DND-41 (cell line): ENCODE results near the gene SCG5.

Experiments used
- ATAC-seq: fragments of 200-7000 bp; cut with Tn5 transposase; 3 replicates; pipeline ENCODE4 v1.9.1; 2021; ENCODE audit warnings: low read depth; ENCODE audit not compliant: insufficient read depth
- DNase-seq: peaks from one replicate; pipeline ENCODE4 v3.0.0-alpha.2; 2020
- H2AFZ ChIP-seq: 2 replicates; pipeline ENCODE4 v1.6.0; 2012; ENCODE audit warnings: low read depth, low read length
- H3K27ac ChIP-seq: 2 replicates; pipeline ENCODE4 v1.5.1; 2012; ENCODE audit warnings: low read length, inconsistent platforms
- H3K27me3 ChIP-seq: fragments of 200-600 bp; sonication (generic); 2 replicates; pipeline ENCODE4 v1.6.0; 2012; ENCODE audit warnings: low read length, mild to moderate bottlenecking, inconsistent platforms; ENCODE audit not compliant: insufficient read depth, poor library complexity
- H3K36me3 ChIP-seq: 2 replicates; pipeline ENCODE4 v1.5.1; 2012; ENCODE audit warnings: low read length, inconsistent platforms; ENCODE audit not compliant: insufficient read depth
- H3K4me1 ChIP-seq: 2 replicates; pipeline ENCODE4 v1.5.1; 2012; ENCODE audit warnings: mild to moderate bottlenecking, low read length; ENCODE audit not compliant: insufficient read depth
- H3K4me2 ChIP-seq: 2 replicates; pipeline ENCODE4 v1.6.0; 2012; ENCODE audit warnings: mild to moderate bottlenecking, moderate library complexity, low read length, inconsistent platforms; ENCODE audit not compliant: insufficient read depth
- H3K4me3 ChIP-seq, 2 experiments: fragments of 200-600 bp in 1 of 2; shearing (Covaris generic) in 1 of 2; 2 replicates each; pipeline ENCODE4 v1.5.1; 2012 to 2016; ENCODE audit warnings: inconsistent platforms in 2 of 2, low read length in 2 of 2, mild to moderate bottlenecking in 2 of 2, low read depth in 1 of 2, moderate library complexity in 1 of 2
- H3K79me2 ChIP-seq: 2 replicates; pipeline ENCODE4 v1.6.0; 2012; ENCODE audit warnings: low read length, inconsistent platforms; ENCODE audit not compliant: insufficient read depth
- H3K9ac ChIP-seq: 2 replicates; pipeline ENCODE4 v1.6.0; 2012; ENCODE audit warnings: low read depth, mild to moderate bottlenecking, inconsistent platforms, low read length, moderate library complexity
- H3K9me3 ChIP-seq: 2 replicates; pipeline ENCODE4 v1.5.1; 2012; ENCODE audit warnings: low read length, moderate library complexity, mild to moderate bottlenecking, inconsistent platforms; ENCODE audit not compliant: insufficient read depth, severe bottlenecking
- H4K20me1 ChIP-seq: 2 replicates; pipeline ENCODE4 v1.6.0; 2012; ENCODE audit warnings: low read length; ENCODE audit not compliant: insufficient read depth
- CTCF ChIP-seq: IDR thresholded peaks from 2 replicates; pipeline ENCODE4 v1.5.1; 2012; ENCODE audit warnings: borderline replicate concordance, low read length, moderate library complexity, mild to moderate bottlenecking; ENCODE audit not compliant: poor library complexity, severe bottlenecking; ENCODE audit errors: extremely low read depth
- EZH2 ChIP-seq: IDR thresholded peaks from 3 replicates; pipeline ENCODE4 v1.6.1; 2012; ENCODE audit warnings: borderline replicate concordance, low read depth, mild to moderate bottlenecking, moderate library complexity, low read length, inconsistent platforms; ENCODE audit not compliant: severe bottlenecking

SCG5 gene

DNA sequence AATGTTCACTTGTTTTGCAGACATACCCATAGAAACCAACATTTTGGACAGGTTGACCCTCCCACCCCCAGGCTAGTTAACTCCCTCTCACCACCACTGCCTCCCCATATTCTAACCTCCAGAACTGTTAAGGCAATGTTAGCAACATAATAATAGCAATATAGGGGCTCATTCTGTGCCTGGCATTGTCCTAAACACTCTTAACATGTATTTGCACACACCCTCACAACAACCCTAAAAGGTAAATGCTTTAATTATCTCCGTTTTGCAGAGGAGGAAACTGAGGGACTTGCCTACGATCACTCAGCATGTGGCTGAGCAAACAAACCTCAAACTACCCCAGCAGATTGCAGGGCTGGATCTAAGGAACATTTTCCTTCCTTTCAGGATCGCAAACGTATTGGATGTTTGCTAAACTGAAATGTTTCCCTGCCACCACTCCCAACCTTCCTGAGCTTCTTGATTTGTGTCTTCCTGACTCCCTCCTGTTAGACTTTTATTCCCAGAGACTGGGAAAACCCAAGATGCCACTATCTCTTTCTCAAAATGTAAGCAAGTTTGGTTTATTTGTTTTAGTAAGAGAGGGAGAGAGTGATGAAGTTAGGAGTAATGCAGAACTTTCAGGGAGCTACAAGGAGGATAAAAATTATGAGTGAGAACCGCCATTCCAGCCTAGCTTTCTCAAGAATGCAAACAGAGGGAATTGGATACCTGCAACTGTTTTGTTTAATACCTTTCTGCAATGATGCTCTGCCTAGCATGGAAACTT, 1.3 kb downstream of the SCG5 start:
- no peaks in the 10 kb centered on the region for H3K9me3 ChIP-seq
- no peak overlapping the region for H3K27ac ChIP-seq
- no peak overlapping the region for H3K4me3 ChIP-seq
- DNase-seq, result no peak
- H3K36me3 ChIP-seq, result peaks cover 27% of the 10 kb centered on the region; the same call in 1 of the 2 replicates
- ATAC-seq, result no peak
- H3K27me3 ChIP-seq, result no peaks in the 10 kb centered on the region
- no peak overlapping the region for H3K9ac ChIP-seq
- no peak for TF ChIP-seq CTCF
- TF ChIP-seq EZH2, result no peak
- H4K20me1 ChIP-seq, result no peaks in the 10 kb centered on the region; the same call in 1 of the 2 replicates
- H3K4me2 ChIP-seq, result no peak overlapping the region
- H3K79me2 ChIP-seq, result no peaks in the 10 kb centered on the region
- H3K4me1 ChIP-seq, result no peaks in the 10 kb centered on the region
- no peak overlapping the region for H2AFZ ChIP-seq

GRCh38 chr15:32643907-32644445, 2.5 kb downstream of the SCG5 start:
- no peaks in the 10 kb centered on the region for H3K9me3 ChIP-seq
- no peak overlapping the region for H3K4me3 ChIP-seq
- DNase-seq, result no peak
- peaks cover 24% of the 10 kb centered on the region; the same call in 1 of the 2 replicates for H3K36me3 ChIP-seq
- no peak for ATAC-seq
- no peaks in the 10 kb centered on the region for H3K27me3 ChIP-seq
- no peaks in the 10 kb centered on the region for H3K79me2 ChIP-seq
- no peak overlapping the region for H3K27ac ChIP-seq
- no peaks in the 10 kb centered on the region for H3K4me1 ChIP-seq
- H4K20me1 ChIP-seq, result no peaks in the 10 kb centered on the region; the same call in 1 of the 2 replicates
- H3K4me2 ChIP-seq, result no peak overlapping the region
- H3K9ac ChIP-seq, result no peak overlapping the region
- no peak overlapping the region for H2AFZ ChIP-seq
- TF ChIP-seq CTCF, result no peak
- TF ChIP-seq EZH2, result no peak

GRCh38 chr15:32646291-32646690, 4.8 kb downstream of the SCG5 start:
- H3K4me3 ChIP-seq, result no peak overlapping the region
- H3K79me2 ChIP-seq, result no peaks in the 10 kb centered on the region
- no peak overlapping the region for H3K27ac ChIP-seq
- H4K20me1 ChIP-seq, result no peaks in the 10 kb centered on the region
- no peaks in the 10 kb centered on the region for H3K4me1 ChIP-seq
- TF ChIP-seq EZH2, result no peak
- TF ChIP-seq CTCF, result no peak
- H3K27me3 ChIP-seq, result no peaks in the 10 kb centered on the region
- H3K9me3 ChIP-seq, result no peaks in the 10 kb centered on the region
- no peak overlapping the region for H3K4me2 ChIP-seq
- peaks cover 16% of the 10 kb centered on the region; the same call in 1 of the 2 replicates for H3K36me3 ChIP-seq
- no peak overlapping the region for H2AFZ ChIP-seq
- no peak overlapping the region for H3K9ac ChIP-seq
- ATAC-seq (no peak), DNase-seq (no peak)
